BE2C (cell line): ENCODE results near the gene PRTFDC1.

Experiments used
- DNase-seq: peaks from one replicate; pipeline ENCODE4 v3.0.0-alpha.2; 2020
- H3K27me3 ChIP-seq: fragments of 250-450 bp; sonication (Bioruptor Pico); 2 replicates; pipeline ENCODE4 v1.5.1; 2020; ENCODE audit warnings: mild to moderate bottlenecking
- H3K36me3 ChIP-seq: fragments of 250-450 bp; sonication (Bioruptor Pico); 2 replicates; pipeline ENCODE4 v1.5.1; 2020; ENCODE audit warnings: mild to moderate bottlenecking
- H3K4me1 ChIP-seq: fragments of 250-450 bp; sonication (Bioruptor Pico); 2 replicates; pipeline ENCODE4 v1.5.1; 2020
- H3K4me3 ChIP-seq: 2 replicates; pipeline ENCODE4 v1.5.1; 2011; ENCODE audit warnings: low read depth, low read length
- H3K9me3 ChIP-seq: fragments of 250-450 bp; sonication (Bioruptor Pico); 2 replicates; pipeline ENCODE4 v1.5.1; 2020
- TF ChIP-seq, protein P1 (sequence below): IDR thresholded peaks from 2 replicates; pipeline ENCODE4 v1.5.1; 2012; ENCODE audit warnings: mild to moderate bottlenecking, low read depth, low read length

The PRTFDC1 gene

DNA sequence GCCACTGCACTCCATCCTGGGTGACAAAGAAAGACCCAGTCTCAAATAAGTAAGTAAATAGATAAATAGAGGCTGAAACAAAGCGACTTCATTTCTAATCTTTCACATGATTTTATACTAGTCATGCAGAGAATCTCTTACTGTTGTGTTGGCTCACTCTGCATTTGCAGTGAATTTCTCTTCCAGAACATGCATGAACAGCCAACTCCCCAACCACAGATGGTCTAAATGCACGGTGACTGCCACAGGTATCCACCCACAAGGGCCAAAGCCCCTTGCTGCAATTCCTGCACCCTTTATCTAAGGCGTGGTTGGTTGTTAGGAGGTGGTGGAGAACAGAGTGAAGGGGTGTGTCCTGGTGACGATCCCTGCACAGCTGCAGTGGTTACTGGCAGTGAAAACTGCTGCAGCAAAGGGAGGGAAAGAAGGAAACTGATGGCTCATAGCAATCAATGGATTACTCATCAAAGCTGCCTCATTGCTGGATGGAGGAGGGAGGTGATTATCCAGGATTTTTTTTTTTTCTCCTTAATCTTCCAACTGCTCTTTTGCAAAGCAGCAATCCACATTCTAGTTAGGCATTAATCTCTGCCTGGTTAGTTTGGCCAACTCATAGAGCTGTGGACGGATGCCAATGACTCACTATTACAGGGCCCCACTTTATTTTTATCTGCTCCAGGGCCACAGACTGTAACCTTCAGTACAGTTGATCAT, 50.6 kb downstream of the PRTFDC1 start:
- Histone ChIP-seq H3K9me3 (no peaks in the 10 kb centered on the region), H3K36me3 (no peaks in the 10 kb centered on the region), H3K4me1 (peaks cover 2% of the 10 kb centered on the region; the same call in 1 of the 2 replicates), H3K4me3 (no peak overlapping the region), H3K27me3 (no peaks in the 10 kb centered on the region)
- TF ChIP-seq, protein P1, sequence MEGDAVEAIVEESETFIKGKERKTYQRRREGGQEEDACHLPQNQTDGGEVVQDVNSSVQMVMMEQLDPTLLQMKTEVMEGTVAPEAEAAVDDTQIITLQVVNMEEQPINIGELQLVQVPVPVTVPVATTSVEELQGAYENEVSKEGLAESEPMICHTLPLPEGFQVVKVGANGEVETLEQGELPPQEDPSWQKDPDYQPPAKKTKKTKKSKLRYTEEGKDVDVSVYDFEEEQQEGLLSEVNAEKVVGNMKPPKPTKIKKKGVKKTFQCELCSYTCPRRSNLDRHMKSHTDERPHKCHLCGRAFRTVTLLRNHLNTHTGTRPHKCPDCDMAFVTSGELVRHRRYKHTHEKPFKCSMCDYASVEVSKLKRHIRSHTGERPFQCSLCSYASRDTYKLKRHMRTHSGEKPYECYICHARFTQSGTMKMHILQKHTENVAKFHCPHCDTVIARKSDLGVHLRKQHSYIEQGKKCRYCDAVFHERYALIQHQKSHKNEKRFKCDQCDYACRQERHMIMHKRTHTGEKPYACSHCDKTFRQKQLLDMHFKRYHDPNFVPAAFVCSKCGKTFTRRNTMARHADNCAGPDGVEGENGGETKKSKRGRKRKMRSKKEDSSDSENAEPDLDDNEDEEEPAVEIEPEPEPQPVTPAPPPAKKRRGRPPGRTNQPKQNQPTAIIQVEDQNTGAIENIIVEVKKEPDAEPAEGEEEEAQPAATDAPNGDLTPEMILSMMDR, result no peak
- no peak for DNase-seq

DNA sequence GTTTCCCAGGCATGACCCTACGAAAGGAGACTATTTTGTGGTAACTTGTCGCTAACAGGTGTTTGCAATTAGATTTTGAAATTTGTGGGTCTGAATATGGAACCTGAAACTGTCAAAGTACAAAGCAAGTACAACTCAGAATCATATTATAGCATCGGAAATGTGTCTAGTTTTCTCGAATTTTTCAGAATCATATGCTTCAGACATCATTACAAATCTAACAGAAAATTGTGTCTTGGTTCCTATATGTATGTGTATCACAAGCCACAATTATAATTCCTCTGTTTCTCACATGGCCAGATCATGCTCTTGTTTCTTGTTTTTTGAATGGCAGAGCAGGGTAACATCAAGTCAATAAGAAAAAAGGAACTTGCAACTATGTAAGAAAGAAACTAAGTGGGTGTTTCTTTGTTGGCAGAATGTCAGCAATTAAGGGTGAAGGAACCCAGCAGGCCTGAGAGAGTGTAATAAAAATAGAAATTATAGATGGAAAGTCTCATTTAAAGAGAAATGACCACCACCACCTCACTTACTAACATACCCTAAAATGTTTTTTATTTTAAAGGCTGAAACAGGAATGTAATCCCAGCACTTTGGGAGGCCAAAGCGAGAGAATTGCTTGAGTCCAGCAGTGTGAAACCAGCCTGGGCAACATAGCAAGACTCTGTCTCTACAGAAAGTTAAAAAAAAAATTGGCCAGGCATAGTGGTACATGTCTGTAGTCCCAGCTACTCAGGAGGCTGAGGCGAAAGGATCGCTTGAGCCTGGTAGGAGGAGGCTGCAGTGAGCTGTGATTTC, 51.3 kb downstream of the PRTFDC1 start:
- Histone ChIP-seq H3K9me3 (no peaks in the 10 kb centered on the region), H3K4me1 (peaks cover 2% of the 10 kb centered on the region; the same call in 1 of the 2 replicates), H3K27me3 (no peaks in the 10 kb centered on the region), H3K4me3 (no peak overlapping the region), H3K36me3 (no peaks in the 10 kb centered on the region)
- TF ChIP-seq, protein P1, result no peak
- no peak for DNase-seq

DNA sequence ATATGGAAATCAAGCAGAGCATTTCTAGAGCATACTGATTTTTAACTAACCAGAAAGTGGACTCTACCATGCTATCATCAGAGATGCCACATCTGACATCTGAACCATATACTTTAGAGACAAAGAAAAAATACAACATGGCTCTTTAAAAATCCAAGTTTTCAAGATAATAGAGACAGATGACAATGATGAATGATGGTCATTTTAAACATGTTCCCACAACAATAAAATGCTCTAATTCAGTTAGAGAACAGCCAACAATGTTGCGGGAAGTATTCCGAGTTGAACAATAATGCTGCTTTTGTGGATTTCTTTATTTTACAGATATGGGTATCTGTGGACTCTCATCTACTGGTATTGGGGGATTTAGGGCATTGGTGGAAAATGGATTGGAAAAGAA, 52.8 kb downstream of the PRTFDC1 start:
- no peaks in the 10 kb centered on the region for H3K36me3 ChIP-seq
- no peak overlapping the region for H3K4me3 ChIP-seq
- H3K9me3 ChIP-seq, result no peaks in the 10 kb centered on the region
- H3K4me1 ChIP-seq, result peaks cover 2% of the 10 kb centered on the region; the same call in 1 of the 2 replicates
- DNase-seq, result no peak
- H3K27me3 ChIP-seq, result no peaks in the 10 kb centered on the region
- TF ChIP-seq, protein P1, result no peak

DNA sequence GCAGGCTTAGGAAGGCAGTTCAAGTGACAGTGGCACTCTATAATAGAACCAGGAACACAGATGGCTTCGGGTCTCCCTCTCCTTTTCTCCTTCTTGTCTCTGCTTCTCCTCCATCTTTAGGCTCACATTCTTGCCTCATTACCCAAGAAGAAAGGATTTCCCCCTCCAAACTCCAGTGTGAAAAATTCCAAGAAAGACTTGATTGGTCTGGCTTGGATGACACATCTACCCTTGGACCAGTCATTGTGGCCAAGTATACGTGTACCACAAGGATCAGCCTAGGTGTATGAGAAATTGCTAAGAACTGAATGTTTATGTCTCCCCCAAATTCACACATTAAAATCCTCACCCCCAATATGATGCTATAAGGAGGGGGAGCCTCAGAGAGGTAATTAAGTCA, 53.9 kb downstream of the PRTFDC1 start:
- no peak for DNase-seq
- no peak overlapping the region for H3K4me3 ChIP-seq
- TF ChIP-seq, protein P1, result no peak
- no peaks in the 10 kb centered on the region for H3K36me3 ChIP-seq
- H3K4me1 ChIP-seq, result peaks cover 2% of the 10 kb centered on the region; the same call in 1 of the 2 replicates
- H3K27me3 ChIP-seq, result no peaks in the 10 kb centered on the region
- no peaks in the 10 kb centered on the region for H3K9me3 ChIP-seq

DNA sequence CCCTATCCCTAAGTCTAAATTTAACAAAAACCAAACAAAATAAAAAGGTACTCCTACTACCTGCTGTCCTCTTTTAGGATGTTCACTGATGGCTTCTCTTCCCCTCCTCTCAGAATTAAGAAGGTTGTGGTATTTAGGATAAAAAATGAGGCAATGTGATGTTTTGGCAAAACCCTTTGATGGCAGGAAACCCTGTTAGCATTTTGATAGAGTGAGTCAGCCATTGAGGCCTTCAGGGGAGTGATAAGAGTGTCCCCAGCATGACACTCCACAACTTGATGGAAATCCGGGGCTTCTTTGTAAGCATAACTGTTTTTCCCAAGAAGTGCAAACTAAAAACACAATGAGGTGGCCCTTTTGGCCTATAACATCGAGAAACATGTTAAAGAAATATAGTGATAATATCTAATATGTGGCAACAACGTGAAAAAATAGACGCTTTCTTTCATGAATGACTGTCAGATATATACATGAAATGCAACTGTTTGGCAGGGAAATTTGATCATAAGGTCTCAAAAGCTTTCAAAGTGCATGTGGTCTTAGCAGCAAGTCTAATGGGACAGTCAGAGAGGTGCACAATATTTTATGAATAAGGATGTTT, 55.0 kb downstream of the PRTFDC1 start:
- no peak for DNase-seq
- peaks cover 4% of the 10 kb centered on the region; the same call in 1 of the 2 replicates for H3K4me1 ChIP-seq
- TF ChIP-seq, protein P1, result no peak

More for the DNA sequence above, 55.0 kb downstream of the PRTFDC1 start:
- Histone ChIP-seq H3K4me3 (no peak overlapping the region), H3K9me3 (no peaks in the 10 kb centered on the region), H3K27me3 (no peaks in the 10 kb centered on the region), H3K36me3 (no peaks in the 10 kb centered on the region)
